GM19239 (cell line): ENCODE data around the gene ABCB6.

Experiments
- DNase-seq: peaks from one replicate; pipeline ENCODE4 v3.0.0; 2011; ENCODE audit warnings: low spot score; ENCODE audit not compliant: insufficient read length
- FAIRE-seq: peaks from 2 replicates; lab custom pipeline; 2011; peaks lifted over from hg19 to GRCh38; lab: Jason Lieb, UNC

ABCB6 gene

GRCh38 chr2:219174146-219174545 is 44.6 kb downstream of the ABCB6 start:
- no peak for DNase-seq
- FAIRE-seq, result no peak

- FAIRE-seq (no peak), DNase-seq (no peak)
Measured at GRCh38 chr2:219173176-219173575, 45.6 kb downstream of the ABCB6 start.

- FAIRE-seq (no peak), DNase-seq (no peak)
Measured at GRCh38 chr2:219172231-219173154, 46.3 kb downstream of the ABCB6 start.

GRCh38 chr2:219171231-219171651 is 47.5 kb downstream of the ABCB6 start:
- DNase-seq (no peak), FAIRE-seq (peak; percentile 74)

- no peak for FAIRE-seq
- no peak for DNase-seq
Measured at GRCh38 chr2:219169930-219170654, 48.7 kb downstream of the ABCB6 start, which contains the start of gene SLC23A3. Gene SLC23A3, minus strand, starts transcription at chr2:219170029. Its CDS starts 45 bp downstream, at chr2:219169984.

- DNase-seq (no peak), FAIRE-seq (no peak)
Measured at GRCh38 chr2:219168932-219169331, 49.8 kb downstream of the ABCB6 start.

- no peak for DNase-seq
- no peak for FAIRE-seq
Measured at GRCh38 chr2:219168526-219168925, 50.2 kb downstream of the ABCB6 start.

- DNase-seq (no peak), FAIRE-seq (no peak)
Measured at GRCh38 chr2:219167997-219168396, 50.8 kb downstream of the ABCB6 start.

GRCh38 chr2:219165058-219165911 is 53.5 kb downstream of the ABCB6 start:
- DNase-seq (no peak), FAIRE-seq (no peak)

GRCh38 chr2:219163156-219163555 is 55.6 kb downstream of the ABCB6 start:
- no peak for FAIRE-seq
- no peak for DNase-seq

GRCh38 chr2:219161097-219161496 is 57.7 kb downstream of the ABCB6 start:
- FAIRE-seq, result peak; percentile 26
- no peak for DNase-seq

GRCh38 chr2:219160186-219161017 is 58.4 kb downstream of the ABCB6 start, which contains the start of gene NHEJ1:
Gene NHEJ1, minus strand, starts transcription at chr2:219160815. Its CDS starts 2,453 bp downstream, at chr2:219158362.
- FAIRE-seq, result peak; percentile 96
- peak; percentile 91 for DNase-seq
